HepG2 (cell line): ENCODE data around the gene SLC22A13. TPM values are rescaled to one million over a fixed set of nuclear protein-coding genes. Genes with fewer than 3 reads are reported as not detected.

Source experiments
- ATAC-seq: fragments of 200-7000 bp; cut with Tn5 transposase; 3 replicates; pipeline ENCODE4 v1.9.1; 2020; ENCODE audit warnings: mild to moderate bottlenecking, moderate library complexity
- BruUV-seq: library from RNA; stranded (reverse); fragments of 400-500 nt; replicated peaks from 2 replicates; lab custom pipeline; 2021; lab: Mats Ljungman, UMichigan
- CTCF ChIA-PET: fragments of 300-600 bp; formaldehyde crosslinking; extraction: SDS; loops from one replicate; lab custom pipeline; 2021; ENCODE audit warnings: low total read pairs, inconsistent platforms, low intra/inter-chr PET ratio; lab: Yijun Ruan, JAX
- POLR2A ChIA-PET: fragments of 350-600 bp; sonication (Branson Sonifier 250); formaldehyde crosslinking; loops from one replicate; lab custom pipeline; 2020; ENCODE audit warnings: antibody characterized with exemption, inconsistent platforms; lab: Yijun Ruan, JAX
- DNase-seq: peaks from one replicate; pipeline ENCODE4 v3.0.0-alpha.2; 2015; ENCODE audit warnings: low spot score
- FAIRE-seq: peaks from 3 replicates; lab custom pipeline; 2011; peaks lifted over from hg19 to GRCh38; lab: Jason Lieb, UNC
- H2AFZ ChIP-seq: one replicate; pipeline ENCODE4 v1.6.1; 2011; ENCODE audit warnings: low read length, inconsistent platforms
- H3K27ac ChIP-seq: fragments of 300-600 bp; 3 replicates; pipeline ENCODE4 v1.8.0; 2011; ENCODE audit warnings: mixed run types, mild to moderate bottlenecking, mixed read lengths, low read length, inconsistent platforms; ENCODE audit not compliant: insufficient read depth; ENCODE audit errors: extremely low read length
- H3K27me3 ChIP-seq, 2 experiments: fragments of 200-600 bp in 1 of 2; 2 replicates in 1 of 2; 3 replicates in 1 of 2; pipeline versions ENCODE4 v1.6.0 to v1.8.0; 2011; ENCODE audit warnings: low read length in 2 of 2, mild to moderate bottlenecking in 2 of 2, moderate library complexity in 2 of 2, inconsistent platforms in 1 of 2; ENCODE audit not compliant: insufficient read depth in 2 of 2, control insufficient read depth in 1 of 2
- H3K36me3 ChIP-seq, 2 experiments: fragments of 200-600 bp in 1 of 2; replicated peaks in 1 of 2; 2 replicates in 1 of 2; 3 replicates in 1 of 2; pipeline versions ENCODE4 v1.5.1 to v1.8.0; 2011; ENCODE audit warnings: low read length in 2 of 2, inconsistent platforms in 1 of 2; ENCODE audit not compliant: insufficient read depth in 2 of 2, control insufficient read depth in 1 of 2
- H3K4me1 ChIP-seq: 2 replicates; pipeline ENCODE4 v1.5.1; 2012; ENCODE audit warnings: low read length, inconsistent platforms; ENCODE audit not compliant: insufficient read depth
- H3K4me2 ChIP-seq: 2 replicates; pipeline ENCODE4 v1.6.0; 2011; ENCODE audit warnings: low read depth, low read length, inconsistent platforms
- H3K4me3 ChIP-seq, 3 experiments: fragments of 200-600 bp in 1 of 3; sonication (generic), shearing (Covaris generic) in 1 of 3; replicated peaks in 1 of 3; 2 replicates each; pipeline ENCODE4 v1.5.1; 2011 to 2016; ENCODE audit warnings: low read length in 3 of 3, inconsistent platforms in 2 of 3, low read depth in 2 of 3, mild to moderate bottlenecking in 2 of 3, control low read depth in 1 of 3, mixed read lengths in 1 of 3; ENCODE audit not compliant: insufficient read depth in 1 of 3
- H3K79me2 ChIP-seq: one replicate; pipeline ENCODE4 v1.6.1; 2011; ENCODE audit warnings: low read length, inconsistent platforms; ENCODE audit not compliant: insufficient read depth
- H3K9ac ChIP-seq: 2 replicates; pipeline ENCODE4 v1.6.0; 2011; ENCODE audit warnings: mild to moderate bottlenecking, low read depth, low read length, inconsistent platforms; ENCODE audit not compliant: insufficient read depth
- H3K9me3 ChIP-seq: 2 replicates; pipeline ENCODE4 v1.5.1; 2012; ENCODE audit warnings: mild to moderate bottlenecking, low read length
- H4K20me1 ChIP-seq: 2 replicates; pipeline ENCODE4 v1.6.0; 2011; ENCODE audit warnings: inconsistent platforms, mild to moderate bottlenecking, low read length, moderate library complexity; ENCODE audit not compliant: insufficient read depth
- ERF ChIP-seq: IDR thresholded peaks from 2 replicates; pipeline ENCODE4 v1.6.1; 2018; ENCODE audit warnings: missing biosample characterization, missing genetic modification reagents
- JDP2 ChIP-seq: sonication (generic); formaldehyde crosslinking; IDR thresholded peaks from 2 replicates; pipeline ENCODE4 v1.8.1; 2022; ENCODE audit warnings: missing genetic modification reagents, borderline replicate concordance
- KDM5B ChIP-seq: sonication (generic); formaldehyde crosslinking; IDR thresholded peaks from 2 replicates; pipeline ENCODE4 v1.4.0; 2020; ENCODE audit warnings: missing genetic modification reagents, mild to moderate bottlenecking, borderline replicate concordance
- KIAA2018 ChIP-seq: sonication (generic); formaldehyde crosslinking; IDR thresholded peaks from 2 replicates; pipeline ENCODE4 v1.5.0; 2020; ENCODE audit warnings: mild to moderate bottlenecking, missing genetic modification reagents, borderline replicate concordance
- MLX ChIP-seq: IDR thresholded peaks from 2 replicates; pipeline ENCODE4 v1.6.1; 2016
- REXO4 ChIP-seq: sonication (generic); formaldehyde crosslinking; IDR thresholded peaks from 2 replicates; pipeline ENCODE4 v1.8.0; 2022; ENCODE audit warnings: missing genetic modification reagents, mild to moderate bottlenecking, borderline replicate concordance
- ZBTB25 ChIP-seq: IDR thresholded peaks from 2 replicates; pipeline ENCODE4 v1.6.1; 2018; ENCODE audit warnings: missing genetic modification reagents
- ZFY ChIP-seq: sonication (generic); formaldehyde crosslinking; IDR thresholded peaks from 2 replicates; pipeline ENCODE4 v1.4.0; 2020; ENCODE audit warnings: missing genetic modification reagents
- ZNF75D ChIP-seq: sonication (generic); formaldehyde crosslinking; IDR thresholded peaks from 2 replicates; pipeline ENCODE4 v1.8.1; 2023; ENCODE audit warnings: missing genetic modification reagents, mild to moderate bottlenecking, borderline replicate concordance
- ZNF790 ChIP-seq: sonication (generic); formaldehyde crosslinking; IDR thresholded peaks from 2 replicates; pipeline ENCODE4 v1.8.0; 2022; ENCODE audit warnings: missing genetic modification reagents, mild to moderate bottlenecking, borderline replicate concordance
- ZUFSP ChIP-seq: sonication (generic); formaldehyde crosslinking; IDR thresholded peaks from 2 replicates; pipeline ENCODE4 v1.9.0; 2021; ENCODE audit warnings: missing genetic modification reagents, mild to moderate bottlenecking, borderline replicate concordance
- WGBS: methylation state at CpG from one replicate; pipeline ENCODE4 v1.1.6; 2017; ENCODE audit warnings: low lambda C conversion rate; 5-methylcytosine and 5-hydroxymethylcytosine counted together
- in situ Hi-C: cut with HindIII; loops from 2 replicates; pipeline ENCODE4 v1.10.0; 2017; ENCODE audit warnings: low pct_unique_long_range_greater_than_20kb; ENCODE audit not compliant: extremely low pct_ligation_motif_present
- intact Hi-C: fragments of 100-400 bp; cut with micrococcal nuclease; formaldehyde crosslinking; loops from one replicate; pipeline ENCODE4 v1.10.0; 2022; ENCODE audit not compliant: unreplicated experiment
- polyA plus RNA-seq, 8 experiments: library from polyadenylated mRNA; depleted of rRNA in 3 of 8; stranded (reverse) in 7 of 8; unstranded in 1 of 8; fragments of >200 nt; fragmentation: Illumina TruSeq in 4 of 8; extraction: Trizol in 4 of 8; gene quantifications; 2 replicates each; pipeline versions ENCODE4 v1.2.1 to v1.2.3, GENCODE V29; 2011 to 2016; ENCODE audit warnings: low read depth in 4 of 8, missing spikeins in 1 of 8, mixed read lengths in 1 of 8; ENCODE audit not compliant: insufficient read depth in 1 of 8
- total RNA-seq, 5 experiments: library from RNA; depleted of rRNA; stranded (reverse); fragments of >200 nt; fragmentation: Illumina TruSeq; extraction: Trizol; gene quantifications; 2 replicates each; pipeline ENCODE4 v1.2.3, GENCODE V29; 2016; ENCODE audit warnings: low read depth in 1 of 5

Gene SLC22A13
- total and polyA plus RNA-seq, 2 of the 13 experiments (the other 11 are each of a cell fraction or from before 2014, with no cell fraction given) = 0.20 TPM; not detected in 1

GRCh38 chr3:38276917-38277630, 11.5 kb downstream of the SLC22A13 start:
- ChIA-PET CTCF (no interaction called here), POLR2A (no interaction called here)
- TF ChIP-seq ERF (CRISPR knock-in tag) = no peak
- no peak for TF ChIP-seq ZUFSP (CRISPR knock-in tag)
- TF ChIP-seq ZFY = no peak
- TF ChIP-seq ZNF790 (CRISPR knock-in tag) = no peak
- no peak for TF ChIP-seq JDP2 (CRISPR knock-in tag)
- TF ChIP-seq REXO4 (CRISPR knock-in tag) = no peak
- no peak for TF ChIP-seq KIAA2018 (CRISPR knock-in tag)
- no peak for TF ChIP-seq MLX (CRISPR knock-in tag)
- no peak for TF ChIP-seq ZNF75D (CRISPR knock-in tag)
- no peak for TF ChIP-seq ZBTB25 (CRISPR knock-in tag)
- TF ChIP-seq KDM5B (CRISPR knock-in tag) = no peak
- Histone ChIP-seq H3K9ac (no peak overlapping the region), H3K36me3 (no peaks in the 10 kb centered on the region), H3K27ac (no peak overlapping the region), H3K9me3 (no peaks in the 10 kb centered on the region), H3K4me1 (no peaks in the 10 kb centered on the region), H3K4me3 (no peak overlapping the region), H3K27me3 (peaks cover 1 to 13% of the 10 kb centered on the region in 2 experiments; a peak in 2 of 5 replicates), H2AFZ (no peak overlapping the region), H3K79me2 (no peaks in the 10 kb centered on the region), H3K4me2 (no peak overlapping the region), H4K20me1 (no peaks in the 10 kb centered on the region)
- no TSS peak for BruUV-seq
- ATAC-seq = no peak; the same call in 2 of the 3 replicates
- no peak for DNase-seq
- WGBS = 47% methylated on average over 7 of the region's 13 CpGs
- intact Hi-C loops (no loop called here), in situ Hi-C loops (loop anchor here (10.0 kb wide), 1 partner anchor 162 kb away; no protein-coding TSS in a partner anchor)
- no peak for FAIRE-seq
